Panc1 (cell line): Measurements from ENCODE around the gene POLDIP2.

Source experiments
- POLR2AphosphoS5 ChIP-seq: IDR thresholded peaks from 2 replicates; pipeline ENCODE4 v1.6.1; 2012; ENCODE audit warnings: mild to moderate bottlenecking, low read depth, low read length, moderate library complexity
- TCF7L2 ChIP-seq: IDR thresholded peaks from 2 replicates; pipeline ENCODE4 v1.6.1; 2011; ENCODE audit warnings: mild to moderate bottlenecking, low read depth, low read length, inconsistent platforms
- TF ChIP-seq, protein P1 (sequence below): fragments of 450-650 bp; IDR thresholded peaks from 2 replicates; pipeline ENCODE4 v1.5.1; 2017; ENCODE audit warnings: mild to moderate bottlenecking

DNA sequence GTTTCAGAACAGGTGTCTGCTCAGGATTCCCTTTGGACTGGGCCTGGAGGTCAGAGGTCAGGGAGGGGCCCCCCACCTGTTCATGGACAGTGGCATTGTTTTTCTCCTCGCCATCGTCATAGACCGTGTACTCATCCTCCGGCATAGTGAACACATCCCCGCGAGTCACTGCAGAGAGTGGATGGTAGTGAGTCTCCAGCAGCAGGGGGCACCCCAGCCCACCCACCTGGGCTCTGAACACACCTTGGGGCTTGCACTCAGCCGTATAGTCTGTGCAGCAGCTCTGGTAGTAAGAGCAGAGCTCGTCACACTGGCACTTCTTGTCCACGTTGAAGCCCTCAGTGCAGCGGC lies 12.3 kb upstream of the POLDIP2 start:
- TF ChIP-seq, protein P1, sequence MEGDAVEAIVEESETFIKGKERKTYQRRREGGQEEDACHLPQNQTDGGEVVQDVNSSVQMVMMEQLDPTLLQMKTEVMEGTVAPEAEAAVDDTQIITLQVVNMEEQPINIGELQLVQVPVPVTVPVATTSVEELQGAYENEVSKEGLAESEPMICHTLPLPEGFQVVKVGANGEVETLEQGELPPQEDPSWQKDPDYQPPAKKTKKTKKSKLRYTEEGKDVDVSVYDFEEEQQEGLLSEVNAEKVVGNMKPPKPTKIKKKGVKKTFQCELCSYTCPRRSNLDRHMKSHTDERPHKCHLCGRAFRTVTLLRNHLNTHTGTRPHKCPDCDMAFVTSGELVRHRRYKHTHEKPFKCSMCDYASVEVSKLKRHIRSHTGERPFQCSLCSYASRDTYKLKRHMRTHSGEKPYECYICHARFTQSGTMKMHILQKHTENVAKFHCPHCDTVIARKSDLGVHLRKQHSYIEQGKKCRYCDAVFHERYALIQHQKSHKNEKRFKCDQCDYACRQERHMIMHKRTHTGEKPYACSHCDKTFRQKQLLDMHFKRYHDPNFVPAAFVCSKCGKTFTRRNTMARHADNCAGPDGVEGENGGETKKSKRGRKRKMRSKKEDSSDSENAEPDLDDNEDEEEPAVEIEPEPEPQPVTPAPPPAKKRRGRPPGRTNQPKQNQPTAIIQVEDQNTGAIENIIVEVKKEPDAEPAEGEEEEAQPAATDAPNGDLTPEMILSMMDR, result no peak; the same call in 1 of the 2 replicates
- TF ChIP-seq POLR2AphosphoS5 (no peak), TCF7L2 (no peak)
